IMR-90 (cell line): ENCODE measurements around the gene CLPTM1L. TPM values are rescaled to one million over a fixed set of nuclear protein-coding genes. Genes with fewer than 3 reads are reported as not detected.

Experiments
- ATAC-seq: fragments of 200-7000 bp; cut with Tn5 transposase; 2 replicates; pipeline ENCODE4 v1.9.1; 2020; ENCODE audit warnings: low read depth, mild to moderate bottlenecking, moderate library complexity
- BruUV-seq: library from RNA; stranded (reverse); fragments of 400-500 nt; replicated peaks from 2 replicates; lab custom pipeline; 2021; lab: Mats Ljungman, UMichigan
- CTCF ChIA-PET: fragments of 300-600 bp; formaldehyde crosslinking; extraction: SDS; loops from one replicate; lab custom pipeline; 2021; ENCODE audit warnings: antibody characterized with exemption; lab: Yijun Ruan, JAX
- POLR2A ChIA-PET: fragments of 300-600 bp; sonication (Branson Sonifier 250); formaldehyde crosslinking; loops from one replicate; lab custom pipeline; 2022; ENCODE audit warnings: antibody characterized with exemption; ENCODE audit not compliant: unreplicated experiment; lab: Charles Lee
- DNase-seq: peaks from one replicate; pipeline ENCODE4 v3.0.0; 2013
- H2AFZ ChIP-seq: replicated peaks from 2 replicates; pipeline ENCODE3; 2013; ENCODE audit warnings: low read length, mild to moderate bottlenecking; ENCODE audit not compliant: poor library complexity
- H2AK5ac ChIP-seq: 2 replicates; pipeline ENCODE4 v1.6.1; 2013; ENCODE audit warnings: low read depth, low read length, inconsistent platforms
- H2AK9ac ChIP-seq: replicated peaks from 2 replicates; pipeline ENCODE3; 2013; ENCODE audit warnings: mild to moderate bottlenecking, low read depth, low read length, moderate library complexity; ENCODE audit not compliant: poor library complexity
- H2BK120ac ChIP-seq: 2 replicates; pipeline ENCODE4 v1.6.1; 2013; ENCODE audit warnings: low read depth, low read length, inconsistent platforms
- H2BK15ac ChIP-seq: 3 replicates; pipeline ENCODE4 v1.6.1; 2013; ENCODE audit warnings: low read depth, low read length, inconsistent platforms
- H2BK20ac ChIP-seq: 2 replicates; pipeline ENCODE4 v1.6.1; 2013; ENCODE audit warnings: low read depth, mild to moderate bottlenecking, inconsistent platforms, low read length, moderate library complexity
- H2BK5ac ChIP-seq: 2 replicates; pipeline ENCODE4 v1.6.1; 2013; ENCODE audit warnings: mild to moderate bottlenecking, low read depth, low read length, inconsistent platforms; ENCODE audit not compliant: poor library complexity, severe bottlenecking
- H3K14ac ChIP-seq: replicated peaks from 2 replicates; pipeline ENCODE4 v1.6.1; 2013; ENCODE audit warnings: low read depth, low read length, inconsistent platforms
- H3K18ac ChIP-seq: 2 replicates; pipeline ENCODE4 v1.6.1; 2013; ENCODE audit warnings: low read depth, low read length, control low read depth
- H3K23ac ChIP-seq: 2 replicates; pipeline ENCODE4 v1.6.1; 2013; ENCODE audit warnings: low read depth, low read length, inconsistent platforms
- H3K27ac ChIP-seq: 2 replicates; pipeline ENCODE4 v1.5.1; 2013; ENCODE audit warnings: mild to moderate bottlenecking, control low read depth, low read length; ENCODE audit not compliant: insufficient read depth
- H3K27me3 ChIP-seq: 2 replicates; pipeline ENCODE4 v1.6.1; 2013; ENCODE audit warnings: low read length; ENCODE audit not compliant: control insufficient read depth, insufficient read depth
- H3K36me3 ChIP-seq: 2 replicates; pipeline ENCODE4 v1.6.1; 2013; ENCODE audit warnings: low read length, mixed read lengths; ENCODE audit not compliant: control insufficient read depth, insufficient read depth
- H3K4ac ChIP-seq: 2 replicates; pipeline ENCODE4 v1.6.1; 2013; ENCODE audit warnings: low read depth, low read length, inconsistent platforms
- H3K4me1 ChIP-seq: 2 replicates; pipeline ENCODE4 v1.6.1; 2013; ENCODE audit warnings: low read length, mixed read lengths; ENCODE audit not compliant: control insufficient read depth, insufficient read depth
- H3K4me2 ChIP-seq: 2 replicates; pipeline ENCODE4 v1.6.1; 2013; ENCODE audit warnings: low read depth, mild to moderate bottlenecking, control low read depth, low read length, moderate library complexity
- H3K4me3 ChIP-seq: 2 replicates; pipeline ENCODE4 v1.5.1; 2013; ENCODE audit warnings: low read depth, mild to moderate bottlenecking, control low read depth, low read length, moderate library complexity; ENCODE audit not compliant: insufficient read depth
- H3K56ac ChIP-seq: 2 replicates; pipeline ENCODE4 v1.6.1; 2013; ENCODE audit warnings: low read length, inconsistent platforms; ENCODE audit not compliant: insufficient read depth; ENCODE audit errors: extremely low read depth
- H3K79me1 ChIP-seq, 2 experiments: 2 replicates each; pipeline ENCODE4 v1.6.1; 2013; ENCODE audit warnings: low read length in 2 of 2, inconsistent platforms in 1 of 2, low read depth in 1 of 2
- H3K9ac ChIP-seq: 2 replicates; pipeline ENCODE4 v1.6.1; 2013; ENCODE audit warnings: low read depth, low read length, control low read depth
- H3K9me1 ChIP-seq: 2 replicates; pipeline ENCODE4 v1.6.1; 2013; ENCODE audit warnings: low read length, inconsistent platforms; ENCODE audit not compliant: insufficient read depth
- H3K9me3 ChIP-seq: 2 replicates; pipeline ENCODE4 v1.6.1; 2013; ENCODE audit warnings: low read length; ENCODE audit not compliant: control insufficient read depth, insufficient read depth
- H4K20me1 ChIP-seq: 2 replicates; pipeline ENCODE4 v1.6.1; 2013; ENCODE audit warnings: low read length, inconsistent platforms; ENCODE audit not compliant: insufficient read depth
- H4K5ac ChIP-seq: 2 replicates; pipeline ENCODE4 v1.6.1; 2013; ENCODE audit warnings: mild to moderate bottlenecking, low read depth, low read length, control low read depth
- H4K8ac ChIP-seq, 2 experiments: 2 replicates each; pipeline ENCODE4 v1.6.1; 2013; ENCODE audit warnings: low read depth in 2 of 2, low read length in 2 of 2, control low read depth in 1 of 2, inconsistent platforms in 1 of 2
- H4K91ac ChIP-seq: 2 replicates; pipeline ENCODE4 v1.6.1; 2013; ENCODE audit warnings: low read depth, low read length, inconsistent platforms; ENCODE audit not compliant: insufficient read depth
- CHD1 ChIP-seq: IDR thresholded peaks from 2 replicates; pipeline ENCODE4 v1.6.1; 2012; ENCODE audit warnings: low read depth, low read length, improper control_type of control experiment
- FOS ChIP-seq: fragments of 150-350 bp; IDR thresholded peaks from 2 replicates; pipeline ENCODE4 v1.6.1; 2016; ENCODE audit warnings: low read depth, low read length
- MAZ ChIP-seq: IDR thresholded peaks from 2 replicates; pipeline ENCODE4 v1.6.1; 2012; ENCODE audit warnings: low read depth, mild to moderate bottlenecking, low read length, improper control_type of control experiment, moderate library complexity, borderline replicate concordance
- SMC3 ChIP-seq: fragments of 150-350 bp; IDR thresholded peaks from 2 replicates; pipeline ENCODE4 v1.6.1; 2016; ENCODE audit warnings: low read depth, mild to moderate bottlenecking, antibody characterized with exemption, low read length, moderate library complexity
- WGBS, 2 experiments: methylation state at CpG; one replicate each; pipeline versions ENCODE4 v1.1.5 to v1.1.7; 2013; ENCODE audit warnings: missing lambda C conversion rate in 2 of 2; ENCODE audit not compliant: insufficient read length in 1 of 2; ENCODE audit errors: extremely low coverage in 2 of 2; 5-methylcytosine and 5-hydroxymethylcytosine counted together
- dilution Hi-C: fragments of 300-500 bp; cut with HindIII; formaldehyde crosslinking; loops from one replicate; pipeline ENCODE4 v1.14.3; 2018; ENCODE audit warnings: low sequenced_read_pairs; ENCODE audit not compliant: unreplicated experiment
- in situ Hi-C: fragments of 300-500 bp; cut with MboI; formaldehyde crosslinking; loops from 3 replicates; pipeline ENCODE4 v1.14.3; 2019; ENCODE audit warnings: low sequenced_read_pairs, inconsistent platforms, mixed read lengths
- intact Hi-C: fragments of 100-400 bp; cut with micrococcal nuclease; formaldehyde crosslinking; loops from 2 replicates; pipeline ENCODE4 v1.10.0; 2022
- polyA plus RNA-seq, 3 experiments: library from polyadenylated mRNA; depleted of rRNA; stranded (reverse); fragments of >200 nt; gene quantifications; 2 replicates each; pipeline ENCODE4 v1.2.3, GENCODE V29; 2012; ENCODE audit warnings: low replicate concordance in 1 of 3
- total RNA-seq: library from RNA; depleted of rRNA; stranded (reverse); fragments of >200 nt; gene quantifications from 2 replicates; pipeline ENCODE4 v1.2.3, GENCODE V29; 2012
- TF ChIP-seq, protein P1 (sequence below): fragments of 150-350 bp; IDR thresholded peaks from 2 replicates; pipeline ENCODE4 v1.6.1; 2017; ENCODE audit warnings: mild to moderate bottlenecking, antibody characterized with exemption, low read length, low read depth

The CLPTM1L gene
- total and polyA plus RNA-seq, 2 of the 4 experiments (the other 2 are of a cell fraction): 114 to 137 TPM

DNA sequence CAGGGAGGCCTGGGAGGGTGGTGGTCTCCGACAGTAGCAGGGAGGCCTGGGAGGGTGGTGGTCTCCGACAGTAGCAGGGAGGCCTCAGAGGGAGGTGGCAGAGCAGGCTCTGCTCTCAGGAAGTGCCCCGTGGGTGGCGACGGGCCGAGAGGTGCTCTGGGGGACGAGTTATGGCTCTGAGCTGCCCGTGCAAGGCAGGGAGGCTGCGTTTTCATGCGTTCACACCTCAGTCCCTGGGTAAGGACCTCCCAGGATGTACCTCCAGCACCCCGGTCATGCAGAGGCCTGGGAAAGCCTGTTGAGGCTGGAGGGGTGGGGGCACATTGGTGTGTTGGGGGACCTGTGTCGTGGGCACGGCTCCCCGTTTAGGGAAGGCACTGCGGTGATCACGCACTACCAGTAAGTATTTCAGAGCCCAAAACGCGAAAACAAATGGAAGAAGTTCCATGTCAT, 37.4 kb upstream of the CLPTM1L start:
- H2AFZ ChIP-seq: no peak overlapping the region
- DNase-seq (no peak), ATAC-seq (no peak)
- H4K8ac ChIP-seq: no peak overlapping the region
- H2BK20ac ChIP-seq: no peak overlapping the region
- H2BK5ac ChIP-seq: no peak overlapping the region
- peaks cover 3% of the 10 kb centered on the region; the same call in 1 of the 2 replicates for H3K9me3 ChIP-seq
- no peaks in the 10 kb centered on the region; the same call in 1 of the 2 replicates for H4K20me1 ChIP-seq
- no peak overlapping the region for H2BK120ac ChIP-seq
- no peak overlapping the region for H4K5ac ChIP-seq
- in situ Hi-C loops: no loop called here
- dilution Hi-C loops: no loop called here
- H3K79me1 ChIP-seq: no peaks in the 10 kb centered on the region
- H3K4me2 ChIP-seq: no peak overlapping the region
- H3K4me3 ChIP-seq: no peak overlapping the region
- H3K9me1 ChIP-seq: peaks cover 3% of the 10 kb centered on the region; the same call in 1 of the 2 replicates
- intact Hi-C loops: no loop called here
- no peak for TF ChIP-seq MAZ
- no peak for TF ChIP-seq CHD1
- TF ChIP-seq FOS: no peak
- TF ChIP-seq SMC3: no peak
- TF ChIP-seq, protein P1, sequence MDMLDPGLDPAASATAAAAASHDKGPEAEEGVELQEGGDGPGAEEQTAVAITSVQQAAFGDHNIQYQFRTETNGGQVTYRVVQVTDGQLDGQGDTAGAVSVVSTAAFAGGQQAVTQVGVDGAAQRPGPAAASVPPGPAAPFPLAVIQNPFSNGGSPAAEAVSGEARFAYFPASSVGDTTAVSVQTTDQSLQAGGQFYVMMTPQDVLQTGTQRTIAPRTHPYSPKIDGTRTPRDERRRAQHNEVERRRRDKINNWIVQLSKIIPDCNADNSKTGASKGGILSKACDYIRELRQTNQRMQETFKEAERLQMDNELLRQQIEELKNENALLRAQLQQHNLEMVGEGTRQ: no peak
- H3K56ac ChIP-seq: no peak overlapping the region
- no peak overlapping the region for H3K18ac ChIP-seq
- no peak overlapping the region for H3K23ac ChIP-seq
- H3K27ac ChIP-seq: no peak overlapping the region
- H3K36me3 ChIP-seq: no peaks in the 10 kb centered on the region
- H3K9ac ChIP-seq: no peak overlapping the region
- H4K91ac ChIP-seq: no peak overlapping the region
- H3K27me3 ChIP-seq: peaks cover 33% of the 10 kb centered on the region
- WGBS, 2 experiments: 96% methylated on average over 4 of the region's 18 CpGs; no CpG with 5 or more reads in 1 of the 2 experiments
- ChIA-PET CTCF (no interaction called here), POLR2A (no interaction called here)
- no TSS peak for BruUV-seq
- H3K4ac ChIP-seq: no peak overlapping the region
- no peak overlapping the region for H2BK15ac ChIP-seq
- H3K4me1 ChIP-seq: peaks cover 3% of the 10 kb centered on the region; the same call in 1 of the 2 replicates
- no peak overlapping the region for H2AK5ac ChIP-seq
- no peak overlapping the region for H2AK9ac ChIP-seq
- no peak overlapping the region for H3K14ac ChIP-seq
